Measurements from ENCODE around the gene EYA4.

- TF ChIP-seq CTCF (conservative IDR thresholded peaks at IDR 0.05; ENCODE audit: low read depth, low read length) (no peak), EZH2 (IDR thresholded peaks at IDR 0.05; ENCODE audit: low read length, unreplicated experiment) (no peak), EZH2phosphoT487 (IDR thresholded peaks at IDR 0.05; ENCODE audit: borderline replicate concordance, low read length) (no peak)
Observed at GRCh38 chr6:133242637-133243585, 1.8 kb downstream of the EYA4 start.

All from PC-3 (cell line).